Measurements from ENCODE around the gene RAD9A.

- TF ChIP-seq CTCF (conservative IDR thresholded peaks at IDR 0.05; ENCODE audit: low read depth, low read length) (no peak), POLR2A (IDR thresholded peaks at IDR 0.05; ENCODE audit: low read depth, low read length) (no peak), MAFK (IDR thresholded peaks at IDR 0.05; ENCODE audit: low read depth, low read length) (no peak), NFE2L2 (IDR thresholded peaks at IDR 0.05; ENCODE audit: low read depth, low read length) (no peak), RCOR1 (IDR thresholded peaks at IDR 0.05; ENCODE audit: insufficient replicate concordance, low read length) (no peak), SMC3 (IDR thresholded peaks at IDR 0.05; ENCODE audit: low read depth, low read length) (no peak), RFX5 (IDR thresholded peaks at IDR 0.05; ENCODE audit: low read depth, low read length) (no peak), FOS (IDR thresholded peaks at IDR 0.05; ENCODE audit: low read depth, low read length) (no peak), MXI1 (IDR thresholded peaks at IDR 0.05; ENCODE audit: borderline replicate concordance, low read depth, low read length) (no peak), ELK1 (IDR thresholded peaks at IDR 0.05; ENCODE audit: borderline replicate concordance, low read depth, low read length) (no peak), BHLHE40 (IDR thresholded peaks at IDR 0.05; ENCODE audit: low read depth, low read length) (no peak), CEBPB (IDR thresholded peaks at IDR 0.05; ENCODE audit: low read depth, low read length) (no peak), MAZ (IDR thresholded peaks at IDR 0.05; ENCODE audit: borderline replicate concordance, low read depth, low read length) (no peak), RAD21 (IDR thresholded peaks at IDR 0.05; ENCODE audit: low read length) (no peak)
Measured at GRCh38 chr11:67397536-67397935, 5.8 kb downstream of the RAD9A start.
